IMR-90 (cell line): ENCODE data around the gene KLLN. TPM values are rescaled to one million over a fixed set of nuclear protein-coding genes. Genes with fewer than 3 reads are reported as not detected.

Experiments
- ATAC-seq: fragments of 200-7000 bp; cut with Tn5 transposase; 2 replicates; pipeline ENCODE4 v1.9.1; 2020; ENCODE audit warnings: low read depth, mild to moderate bottlenecking, moderate library complexity
- BruUV-seq: library from RNA; stranded (reverse); fragments of 400-500 nt; replicated peaks from 2 replicates; lab custom pipeline; 2021; lab: Mats Ljungman, UMichigan
- CTCF ChIA-PET: fragments of 300-600 bp; formaldehyde crosslinking; extraction: SDS; loops from one replicate; lab custom pipeline; 2021; ENCODE audit warnings: antibody characterized with exemption; lab: Yijun Ruan, JAX
- POLR2A ChIA-PET: fragments of 300-600 bp; sonication (Branson Sonifier 250); formaldehyde crosslinking; loops from one replicate; lab custom pipeline; 2022; ENCODE audit warnings: antibody characterized with exemption; ENCODE audit not compliant: unreplicated experiment; lab: Charles Lee
- DNase-seq: peaks from one replicate; pipeline ENCODE4 v3.0.0; 2013
- H2AFZ ChIP-seq: replicated peaks from 2 replicates; pipeline ENCODE3; 2013; ENCODE audit warnings: low read length, mild to moderate bottlenecking; ENCODE audit not compliant: poor library complexity
- H2AK5ac ChIP-seq: 2 replicates; pipeline ENCODE4 v1.6.1; 2013; ENCODE audit warnings: low read depth, low read length, inconsistent platforms
- H2AK9ac ChIP-seq: replicated peaks from 2 replicates; pipeline ENCODE3; 2013; ENCODE audit warnings: mild to moderate bottlenecking, low read depth, low read length, moderate library complexity; ENCODE audit not compliant: poor library complexity
- H2BK120ac ChIP-seq: 2 replicates; pipeline ENCODE4 v1.6.1; 2013; ENCODE audit warnings: low read depth, low read length, inconsistent platforms
- H2BK15ac ChIP-seq: 3 replicates; pipeline ENCODE4 v1.6.1; 2013; ENCODE audit warnings: low read depth, low read length, inconsistent platforms
- H2BK20ac ChIP-seq: 2 replicates; pipeline ENCODE4 v1.6.1; 2013; ENCODE audit warnings: low read depth, mild to moderate bottlenecking, inconsistent platforms, low read length, moderate library complexity
- H2BK5ac ChIP-seq: 2 replicates; pipeline ENCODE4 v1.6.1; 2013; ENCODE audit warnings: mild to moderate bottlenecking, low read depth, low read length, inconsistent platforms; ENCODE audit not compliant: poor library complexity, severe bottlenecking
- H3K14ac ChIP-seq: replicated peaks from 2 replicates; pipeline ENCODE4 v1.6.1; 2013; ENCODE audit warnings: low read depth, low read length, inconsistent platforms
- H3K18ac ChIP-seq: 2 replicates; pipeline ENCODE4 v1.6.1; 2013; ENCODE audit warnings: low read depth, low read length, control low read depth
- H3K23ac ChIP-seq: 2 replicates; pipeline ENCODE4 v1.6.1; 2013; ENCODE audit warnings: low read depth, low read length, inconsistent platforms
- H3K27ac ChIP-seq: 2 replicates; pipeline ENCODE4 v1.5.1; 2013; ENCODE audit warnings: mild to moderate bottlenecking, control low read depth, low read length; ENCODE audit not compliant: insufficient read depth
- H3K27me3 ChIP-seq: 2 replicates; pipeline ENCODE4 v1.6.1; 2013; ENCODE audit warnings: low read length; ENCODE audit not compliant: control insufficient read depth, insufficient read depth
- H3K36me3 ChIP-seq: 2 replicates; pipeline ENCODE4 v1.6.1; 2013; ENCODE audit warnings: low read length, mixed read lengths; ENCODE audit not compliant: control insufficient read depth, insufficient read depth
- H3K4ac ChIP-seq: 2 replicates; pipeline ENCODE4 v1.6.1; 2013; ENCODE audit warnings: low read depth, low read length, inconsistent platforms
- H3K4me1 ChIP-seq: 2 replicates; pipeline ENCODE4 v1.6.1; 2013; ENCODE audit warnings: low read length, mixed read lengths; ENCODE audit not compliant: control insufficient read depth, insufficient read depth
- H3K4me2 ChIP-seq: 2 replicates; pipeline ENCODE4 v1.6.1; 2013; ENCODE audit warnings: low read depth, mild to moderate bottlenecking, control low read depth, low read length, moderate library complexity
- H3K4me3 ChIP-seq: 2 replicates; pipeline ENCODE4 v1.5.1; 2013; ENCODE audit warnings: low read depth, mild to moderate bottlenecking, control low read depth, low read length, moderate library complexity; ENCODE audit not compliant: insufficient read depth
- H3K56ac ChIP-seq: 2 replicates; pipeline ENCODE4 v1.6.1; 2013; ENCODE audit warnings: low read length, inconsistent platforms; ENCODE audit not compliant: insufficient read depth; ENCODE audit errors: extremely low read depth
- H3K79me1 ChIP-seq, 2 experiments: 2 replicates each; pipeline ENCODE4 v1.6.1; 2013; ENCODE audit warnings: low read length in 2 of 2, inconsistent platforms in 1 of 2, low read depth in 1 of 2
- H3K9ac ChIP-seq: 2 replicates; pipeline ENCODE4 v1.6.1; 2013; ENCODE audit warnings: low read depth, low read length, control low read depth
- H3K9me1 ChIP-seq: 2 replicates; pipeline ENCODE4 v1.6.1; 2013; ENCODE audit warnings: low read length, inconsistent platforms; ENCODE audit not compliant: insufficient read depth
- H3K9me3 ChIP-seq: 2 replicates; pipeline ENCODE4 v1.6.1; 2013; ENCODE audit warnings: low read length; ENCODE audit not compliant: control insufficient read depth, insufficient read depth
- H4K20me1 ChIP-seq: 2 replicates; pipeline ENCODE4 v1.6.1; 2013; ENCODE audit warnings: low read length, inconsistent platforms; ENCODE audit not compliant: insufficient read depth
- H4K5ac ChIP-seq: 2 replicates; pipeline ENCODE4 v1.6.1; 2013; ENCODE audit warnings: mild to moderate bottlenecking, low read depth, low read length, control low read depth
- H4K8ac ChIP-seq, 2 experiments: 2 replicates each; pipeline ENCODE4 v1.6.1; 2013; ENCODE audit warnings: low read depth in 2 of 2, low read length in 2 of 2, control low read depth in 1 of 2, inconsistent platforms in 1 of 2
- H4K91ac ChIP-seq: 2 replicates; pipeline ENCODE4 v1.6.1; 2013; ENCODE audit warnings: low read depth, low read length, inconsistent platforms; ENCODE audit not compliant: insufficient read depth
- BHLHE40 ChIP-seq: fragments of 150-350 bp; IDR thresholded peaks from 2 replicates; pipeline ENCODE4 v1.6.1; 2016; ENCODE audit warnings: mild to moderate bottlenecking, low read depth, low read length
- CEBPB ChIP-seq: IDR thresholded peaks from 2 replicates; pipeline ENCODE4 v1.6.1; 2012; ENCODE audit warnings: low read depth, low read length, improper control_type of control experiment
- CHD1 ChIP-seq: IDR thresholded peaks from 2 replicates; pipeline ENCODE4 v1.6.1; 2012; ENCODE audit warnings: low read depth, low read length, improper control_type of control experiment
- CTCF ChIP-seq: conservative IDR thresholded peaks from 2 replicates; pipeline ENCODE4 v1.5.1; 2012; ENCODE audit warnings: mild to moderate bottlenecking, low read depth, low read length, improper control_type of control experiment
- FOS ChIP-seq: fragments of 150-350 bp; IDR thresholded peaks from 2 replicates; pipeline ENCODE4 v1.6.1; 2016; ENCODE audit warnings: low read depth, low read length
- MAFK ChIP-seq: IDR thresholded peaks from 2 replicates; pipeline ENCODE4 v1.6.1; 2012; ENCODE audit warnings: low read depth, low read length, improper control_type of control experiment
- MAZ ChIP-seq: IDR thresholded peaks from 2 replicates; pipeline ENCODE4 v1.6.1; 2012; ENCODE audit warnings: low read depth, mild to moderate bottlenecking, low read length, improper control_type of control experiment, moderate library complexity, borderline replicate concordance
- MXI1 ChIP-seq: IDR thresholded peaks from 2 replicates; pipeline ENCODE4 v1.6.1; 2012; ENCODE audit warnings: low read depth, mild to moderate bottlenecking, low read length, moderate library complexity, borderline replicate concordance
- NFE2L2 ChIP-seq: fragments of 150-350 bp; IDR thresholded peaks from 2 replicates; pipeline ENCODE4 v1.6.1; 2016; ENCODE audit warnings: low read depth, mild to moderate bottlenecking, low read length
- POLR2A ChIP-seq: IDR thresholded peaks from 2 replicates; pipeline ENCODE4 v1.6.1; 2012; ENCODE audit warnings: mild to moderate bottlenecking, low read depth, low read length
- RAD21 ChIP-seq: IDR thresholded peaks from 2 replicates; pipeline ENCODE4 v1.6.1; 2012; ENCODE audit warnings: low read length, improper control_type of control experiment
- RCOR1 ChIP-seq: IDR thresholded peaks from 2 replicates; pipeline ENCODE4 v1.6.1; 2012; ENCODE audit warnings: mild to moderate bottlenecking, low read length, improper control_type of control experiment; ENCODE audit not compliant: insufficient replicate concordance
- RFX5 ChIP-seq: IDR thresholded peaks from 2 replicates; pipeline ENCODE4 v1.8.0; 2012; ENCODE audit warnings: low read depth, mild to moderate bottlenecking, low read length, moderate library complexity
- SMC3 ChIP-seq: fragments of 150-350 bp; IDR thresholded peaks from 2 replicates; pipeline ENCODE4 v1.6.1; 2016; ENCODE audit warnings: low read depth, mild to moderate bottlenecking, antibody characterized with exemption, low read length, moderate library complexity
- dilution Hi-C: fragments of 300-500 bp; cut with HindIII; formaldehyde crosslinking; loops from one replicate; pipeline ENCODE4 v1.14.3; 2018; ENCODE audit warnings: low sequenced_read_pairs; ENCODE audit not compliant: unreplicated experiment
- in situ Hi-C: fragments of 300-500 bp; cut with MboI; formaldehyde crosslinking; loops from 3 replicates; pipeline ENCODE4 v1.14.3; 2019; ENCODE audit warnings: low sequenced_read_pairs, inconsistent platforms, mixed read lengths
- intact Hi-C: fragments of 100-400 bp; cut with micrococcal nuclease; formaldehyde crosslinking; loops from 2 replicates; pipeline ENCODE4 v1.10.0; 2022
- polyA plus RNA-seq, 3 experiments: library from polyadenylated mRNA; depleted of rRNA; stranded (reverse); fragments of >200 nt; gene quantifications; 2 replicates each; pipeline ENCODE4 v1.2.3, GENCODE V29; 2012; ENCODE audit warnings: low replicate concordance in 1 of 3
- total RNA-seq: library from RNA; depleted of rRNA; stranded (reverse); fragments of >200 nt; gene quantifications from 2 replicates; pipeline ENCODE4 v1.2.3, GENCODE V29; 2012
- TF ChIP-seq, protein P1 (sequence below): fragments of 150-350 bp; IDR thresholded peaks from 2 replicates; pipeline ENCODE4 v1.6.1; 2017; ENCODE audit warnings: mild to moderate bottlenecking, antibody characterized with exemption, low read length, low read depth
- TF ChIP-seq, protein P2 (sequence below): fragments of 150-350 bp; IDR thresholded peaks from 2 replicates; pipeline ENCODE4 v1.6.1; 2016; ENCODE audit warnings: low read depth, mild to moderate bottlenecking, low read length, moderate library complexity, borderline replicate concordance

Gene KLLN
- total and polyA plus RNA-seq, 2 of the 4 experiments (the other 2 are of a cell fraction) = 0.36 TPM

GRCh38 chr10:87867453-87867852, 4.1 kb upstream of the KLLN start:
- POLR2A ChIA-PET = no interaction called here
- BruUV-seq = no TSS peak

More at GRCh38 chr10:87867453-87867852, 4.1 kb upstream of the KLLN start:
- no peaks in the 10 kb centered on the region; the same call in 1 of the 2 replicates for H3K9me1 ChIP-seq
- no peak overlapping the region for H2BK15ac ChIP-seq
- H4K8ac ChIP-seq = no peak overlapping the region
- H3K14ac ChIP-seq = no peak overlapping the region
- in situ Hi-C loops (no loop called here), dilution Hi-C loops (no loop called here), intact Hi-C loops (loop anchor here (5.0 to 10.0 kb wide), 3 partner anchors 95 to 407 kb away; no protein-coding TSS in a partner anchor)
- peak overlapping the region; percentile 67 for H3K9ac ChIP-seq
- no peak overlapping the region for H3K4ac ChIP-seq
- H3K23ac ChIP-seq = no peak overlapping the region
- H3K4me3 ChIP-seq = peak overlapping the region; percentile 73
- CTCF ChIA-PET = no interaction called here
- H2BK20ac ChIP-seq = no peak overlapping the region
- H2BK120ac ChIP-seq = no peak overlapping the region
- no peaks in the 10 kb centered on the region for H3K9me3 ChIP-seq
- no peak overlapping the region for H4K5ac ChIP-seq
- no peak overlapping the region for H2AK9ac ChIP-seq
- ATAC-seq (no peak), DNase-seq (no peak)
- no peak overlapping the region for H4K91ac ChIP-seq
- TF ChIP-seq RAD21 = no peak
- TF ChIP-seq BHLHE40 = no peak
- TF ChIP-seq RCOR1 = no peak
- TF ChIP-seq CTCF = no peak
- TF ChIP-seq RFX5 = no peak
- TF ChIP-seq NFE2L2 = no peak
- TF ChIP-seq, protein P1, sequence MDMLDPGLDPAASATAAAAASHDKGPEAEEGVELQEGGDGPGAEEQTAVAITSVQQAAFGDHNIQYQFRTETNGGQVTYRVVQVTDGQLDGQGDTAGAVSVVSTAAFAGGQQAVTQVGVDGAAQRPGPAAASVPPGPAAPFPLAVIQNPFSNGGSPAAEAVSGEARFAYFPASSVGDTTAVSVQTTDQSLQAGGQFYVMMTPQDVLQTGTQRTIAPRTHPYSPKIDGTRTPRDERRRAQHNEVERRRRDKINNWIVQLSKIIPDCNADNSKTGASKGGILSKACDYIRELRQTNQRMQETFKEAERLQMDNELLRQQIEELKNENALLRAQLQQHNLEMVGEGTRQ = no peak
- TF ChIP-seq MAZ = no peak
- TF ChIP-seq MXI1 = no peak
- TF ChIP-seq CEBPB = no peak
- no peak for TF ChIP-seq CHD1
- no peak for TF ChIP-seq POLR2A
- no peak for TF ChIP-seq FOS
- TF ChIP-seq SMC3 = no peak
- TF ChIP-seq MAFK = no peak
- TF ChIP-seq, protein P2, sequence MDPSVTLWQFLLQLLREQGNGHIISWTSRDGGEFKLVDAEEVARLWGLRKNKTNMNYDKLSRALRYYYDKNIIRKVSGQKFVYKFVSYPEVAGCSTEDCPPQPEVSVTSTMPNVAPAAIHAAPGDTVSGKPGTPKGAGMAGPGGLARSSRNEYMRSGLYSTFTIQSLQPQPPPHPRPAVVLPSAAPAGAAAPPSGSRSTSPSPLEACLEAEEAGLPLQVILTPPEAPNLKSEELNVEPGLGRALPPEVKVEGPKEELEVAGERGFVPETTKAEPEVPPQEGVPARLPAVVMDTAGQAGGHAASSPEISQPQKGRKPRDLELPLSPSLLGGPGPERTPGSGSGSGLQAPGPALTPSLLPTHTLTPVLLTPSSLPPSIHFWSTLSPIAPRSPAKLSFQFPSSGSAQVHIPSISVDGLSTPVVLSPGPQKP = no peak
- peaks cover 65% of the 10 kb centered on the region for H4K20me1 ChIP-seq
- peak overlapping the region; percentile 97 for H3K4me2 ChIP-seq
- no peak overlapping the region for H2AK5ac ChIP-seq
- H2AFZ ChIP-seq = no peak overlapping the region
- H3K79me1 ChIP-seq = peaks cover 0 to 22% of the 10 kb centered on the region in 2 experiments; a peak in 2 of 4 replicates
- peaks cover 1% of the 10 kb centered on the region; the same call in 1 of the 2 replicates for H3K4me1 ChIP-seq
- H3K27ac ChIP-seq = no peak overlapping the region
- H3K18ac ChIP-seq = no peak overlapping the region
- no peak overlapping the region for H3K56ac ChIP-seq
- peaks cover 1% of the 10 kb centered on the region; the same call in 1 of the 2 replicates for H3K36me3 ChIP-seq
- peak overlapping the region; percentile 31 for H2BK5ac ChIP-seq
- no peaks in the 10 kb centered on the region for H3K27me3 ChIP-seq
